DMS53 treated with DMSO at 0.1 percent for 48 hours (cell line): ENCODE data around the gene HSF2BP.
"Not testable (repeated sequence)": the region's sequence is repeated elsewhere in the genome, so short reads cannot be mapped to it uniquely, and the experiment has no call there.

Experiments
- DNase-seq: peaks from one replicate; lab custom pipeline; 2025; ENCODE audit not compliant: unreplicated experiment; lab: John Stamatoyannopoulos, UW

The HSF2BP gene

DNA sequence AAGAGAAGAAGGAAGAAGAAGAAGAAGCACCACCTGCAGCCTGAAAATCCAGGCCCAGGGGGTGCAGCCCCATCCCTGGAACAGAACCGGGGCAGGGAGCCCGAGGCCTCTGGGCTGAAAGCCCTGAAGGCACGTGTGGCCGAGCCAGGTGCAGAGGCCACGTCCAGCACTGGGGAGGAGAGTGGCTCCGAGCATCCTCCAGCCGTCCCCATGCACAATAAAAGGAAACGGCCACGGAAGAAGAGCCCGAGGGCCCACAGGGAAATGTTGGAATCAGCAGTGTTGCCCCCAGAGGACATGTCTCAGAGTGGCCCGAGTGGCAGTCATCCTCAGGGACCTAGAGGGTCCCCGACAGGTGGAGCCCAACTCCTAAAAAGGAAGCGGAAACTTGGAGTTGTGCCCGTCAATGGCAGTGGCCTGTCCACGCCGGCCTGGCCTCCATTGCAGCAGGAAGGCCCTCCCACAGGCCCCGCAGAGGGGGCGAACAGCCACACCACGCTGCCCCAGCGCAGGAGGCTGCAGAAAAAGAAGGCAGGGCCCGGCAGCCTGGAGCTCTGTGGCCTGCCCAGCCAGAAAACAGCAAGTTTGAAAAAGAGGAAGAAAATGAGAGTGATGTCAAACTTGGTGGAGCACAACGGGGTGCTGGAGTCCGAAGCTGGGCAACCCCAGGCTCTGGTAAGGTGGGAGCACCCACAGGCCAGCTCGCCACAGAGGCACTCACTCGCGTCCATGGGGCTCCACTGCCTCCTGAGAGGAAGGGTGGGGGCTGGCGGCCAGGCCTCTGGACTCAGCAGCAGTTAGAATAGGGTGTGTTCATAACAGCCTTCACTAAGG, 28.5 kb upstream of the HSF2BP start:
- no peak for DNase-seq

DNA sequence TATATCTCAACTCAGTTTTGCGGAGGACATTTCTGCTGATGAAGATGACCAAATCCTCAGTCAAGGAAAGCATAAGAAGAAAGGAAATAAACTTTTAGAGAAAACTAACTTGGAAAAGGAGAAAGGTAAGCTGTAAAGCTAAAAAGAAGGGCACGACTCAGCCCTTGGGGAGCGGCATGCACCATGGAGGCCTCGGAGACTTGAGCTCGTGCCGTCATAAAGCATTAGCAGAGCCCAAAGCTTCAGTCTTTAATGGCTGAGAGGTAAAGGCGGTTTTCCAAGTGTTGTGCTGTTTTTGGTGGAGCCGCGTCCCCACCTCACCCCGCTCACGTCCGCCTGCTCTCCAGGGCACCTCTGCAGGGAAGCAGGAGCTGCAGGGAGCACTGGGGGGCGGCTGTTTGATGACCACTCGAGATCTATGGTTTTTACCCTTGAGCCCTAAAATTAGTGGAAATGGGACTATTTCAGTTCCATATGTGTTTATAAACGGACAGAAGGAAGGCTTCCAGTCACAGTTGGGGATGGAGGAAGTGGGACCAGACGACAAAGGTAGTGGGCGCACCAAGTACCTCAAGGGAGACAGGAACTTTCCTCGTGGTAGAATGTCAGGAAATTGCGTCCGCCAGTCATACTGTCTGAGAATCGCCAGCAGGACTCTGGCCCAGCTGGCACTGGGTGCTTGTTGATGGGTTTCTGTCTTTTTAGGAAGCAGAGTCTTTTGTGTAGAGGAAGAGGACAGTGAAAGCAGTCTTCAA, 27.7 kb upstream of the HSF2BP start:
- no peak for DNase-seq

DNA sequence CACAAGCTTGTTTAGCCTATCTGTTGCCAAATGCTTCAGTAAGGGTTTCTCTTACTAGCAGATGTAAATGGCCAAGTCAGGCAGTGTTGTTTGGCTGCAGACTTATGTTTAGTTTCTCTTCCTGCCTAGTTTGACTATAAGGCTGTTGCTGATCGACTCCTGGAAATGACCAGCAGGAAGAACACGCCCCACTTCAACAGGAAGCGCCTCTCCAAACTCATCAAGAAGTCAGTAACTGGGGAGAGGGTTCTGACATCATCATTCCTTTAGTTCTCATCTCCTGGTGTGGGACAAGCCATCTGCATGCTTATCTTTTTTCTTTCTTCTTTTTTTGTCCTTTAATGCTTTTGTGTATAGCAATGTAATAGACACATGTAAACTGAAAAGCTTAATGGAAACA, 25.1 kb upstream of the HSF2BP start:
- DNase-seq = no peak

DNA sequence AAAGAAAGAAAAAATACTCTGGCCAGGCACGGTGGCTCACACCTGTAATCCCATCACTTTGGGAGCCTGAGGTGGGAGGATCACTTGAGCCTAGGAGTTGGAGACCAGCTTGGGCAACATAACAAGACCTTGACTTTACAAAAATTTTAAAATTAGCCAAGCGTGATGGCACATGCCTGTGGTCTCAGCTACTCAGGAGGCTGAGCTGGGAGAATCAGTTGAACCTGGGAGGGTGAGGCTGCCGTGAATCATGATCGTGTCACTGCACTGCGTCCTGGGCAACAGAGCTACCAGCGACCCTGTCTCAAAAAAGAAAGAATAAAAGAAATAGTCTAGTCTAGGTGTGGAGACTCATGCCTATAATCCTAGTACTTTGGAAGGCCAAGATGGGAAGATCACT, 22.4 kb upstream of the HSF2BP start:
- DNase-seq = no peak

DNA sequence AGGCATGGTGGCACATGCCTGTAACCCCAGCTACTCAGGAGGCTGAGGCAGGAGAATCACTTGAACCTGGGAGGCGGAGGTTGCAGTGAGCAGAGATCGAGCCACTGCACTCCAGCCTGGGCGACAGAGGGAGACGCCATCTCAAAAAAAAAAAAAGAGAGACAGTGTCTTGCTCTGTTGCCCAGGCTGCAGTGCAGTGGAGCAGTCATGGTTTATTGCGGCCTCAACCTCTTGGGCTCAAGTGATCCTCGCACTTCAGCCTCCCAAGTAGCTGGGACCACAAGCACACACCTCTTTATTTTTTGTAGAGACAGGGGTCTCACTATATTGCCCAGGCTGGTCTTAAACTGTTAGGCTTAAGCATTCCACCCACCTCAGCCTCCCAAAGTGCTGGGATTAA, 21.1 kb upstream of the HSF2BP start:
- DNase-seq = not testable (repeated sequence)

DNA sequence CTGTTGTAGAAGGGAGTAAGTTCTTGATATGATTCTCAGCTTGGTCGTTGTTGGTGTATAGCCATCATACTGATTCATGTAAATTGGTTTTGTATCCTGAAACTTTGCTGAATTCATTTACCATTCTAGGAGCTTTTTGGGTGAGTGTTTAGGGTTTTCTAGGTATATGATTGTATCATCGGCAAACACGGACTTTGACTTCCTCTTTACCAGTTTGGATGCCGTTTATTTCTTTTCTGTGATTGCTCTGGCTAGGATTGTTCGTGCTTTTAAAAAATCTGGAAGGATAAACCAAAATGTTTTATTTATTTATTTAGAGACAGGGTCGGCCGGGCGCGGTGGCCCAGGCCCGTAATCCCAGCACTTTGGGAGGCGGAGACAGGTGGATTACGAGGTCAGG, 20.7 kb upstream of the HSF2BP start:
- no peak for DNase-seq

DNA sequence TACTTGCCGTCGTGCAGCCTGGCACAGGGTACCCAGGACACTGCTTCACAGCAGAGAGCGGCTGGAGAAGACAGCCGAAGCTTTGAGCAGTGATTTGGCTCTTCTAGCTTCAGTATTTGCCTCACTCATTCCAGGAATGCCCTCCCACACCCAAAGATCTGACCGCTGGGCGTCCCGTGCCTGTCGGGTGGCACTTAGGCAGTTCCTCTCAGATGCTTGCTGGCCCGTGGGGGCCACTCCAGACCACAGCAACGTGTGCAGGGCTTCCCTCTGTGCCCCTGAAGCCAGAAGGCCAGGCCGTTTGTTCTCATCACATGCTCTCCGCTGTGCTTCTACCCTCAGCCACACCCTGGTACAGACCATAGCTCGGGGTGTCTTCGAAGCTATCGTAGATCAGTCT, 17.1 kb upstream of the HSF2BP start:
- DNase-seq = no peak

DNA sequence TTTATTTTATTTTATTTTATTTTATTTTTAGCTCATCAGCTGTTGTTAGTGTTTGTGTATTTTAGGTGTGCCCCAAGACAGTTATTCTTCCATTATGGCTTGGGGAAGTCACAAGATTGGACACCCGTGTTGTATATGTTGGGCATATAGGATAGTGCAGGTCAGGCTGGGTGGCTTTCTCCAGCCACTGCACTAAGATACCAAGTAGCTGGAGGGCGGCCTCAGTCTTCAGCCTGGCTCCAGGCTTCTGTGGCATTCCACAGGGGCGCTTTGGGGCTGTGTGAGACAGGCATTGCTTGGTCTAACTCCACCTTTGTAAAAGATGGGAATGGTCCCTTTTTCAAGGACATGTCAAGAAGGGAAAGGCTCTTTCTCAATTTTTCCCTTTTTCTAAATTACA, 16.6 kb upstream of the HSF2BP start:
- no peak for DNase-seq

DNA sequence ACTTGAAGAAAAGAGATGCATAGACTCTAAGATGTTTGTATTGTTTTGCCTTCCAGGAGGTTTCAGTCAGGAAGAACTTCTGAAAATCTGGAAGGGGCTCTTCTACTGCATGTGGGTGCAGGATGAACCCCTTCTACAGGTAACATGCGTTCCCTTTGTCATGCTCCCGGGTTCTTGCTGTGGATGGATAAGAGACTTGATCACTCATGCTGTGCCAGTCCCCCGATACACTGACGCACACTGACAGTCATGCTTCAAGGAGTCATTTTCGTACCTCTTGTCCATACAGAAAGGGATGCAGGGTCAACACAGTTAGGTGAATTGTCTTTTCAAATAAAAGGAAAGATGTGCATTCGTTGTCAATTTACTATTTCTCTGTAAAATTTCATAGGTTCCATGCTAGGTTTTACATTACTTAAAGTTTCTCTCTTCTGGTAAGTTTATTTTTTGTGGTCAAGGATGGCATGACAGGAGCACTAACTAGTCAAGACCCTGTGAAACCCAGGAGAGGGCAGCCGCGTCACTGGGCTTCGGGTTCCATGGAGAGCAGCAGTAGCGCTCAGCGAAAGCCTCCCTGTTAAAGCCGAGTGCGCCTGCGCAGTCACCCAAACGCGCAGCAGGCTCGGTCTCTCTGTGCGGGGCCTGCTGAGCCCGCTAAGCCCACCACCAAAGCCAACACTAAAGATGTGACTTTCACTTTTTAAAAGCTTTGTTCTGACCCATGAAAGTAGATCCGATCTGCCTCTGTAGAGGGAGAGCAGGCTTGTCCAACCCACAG, 10.7 kb upstream of the HSF2BP start:
- DNase-seq = no peak

DNA sequence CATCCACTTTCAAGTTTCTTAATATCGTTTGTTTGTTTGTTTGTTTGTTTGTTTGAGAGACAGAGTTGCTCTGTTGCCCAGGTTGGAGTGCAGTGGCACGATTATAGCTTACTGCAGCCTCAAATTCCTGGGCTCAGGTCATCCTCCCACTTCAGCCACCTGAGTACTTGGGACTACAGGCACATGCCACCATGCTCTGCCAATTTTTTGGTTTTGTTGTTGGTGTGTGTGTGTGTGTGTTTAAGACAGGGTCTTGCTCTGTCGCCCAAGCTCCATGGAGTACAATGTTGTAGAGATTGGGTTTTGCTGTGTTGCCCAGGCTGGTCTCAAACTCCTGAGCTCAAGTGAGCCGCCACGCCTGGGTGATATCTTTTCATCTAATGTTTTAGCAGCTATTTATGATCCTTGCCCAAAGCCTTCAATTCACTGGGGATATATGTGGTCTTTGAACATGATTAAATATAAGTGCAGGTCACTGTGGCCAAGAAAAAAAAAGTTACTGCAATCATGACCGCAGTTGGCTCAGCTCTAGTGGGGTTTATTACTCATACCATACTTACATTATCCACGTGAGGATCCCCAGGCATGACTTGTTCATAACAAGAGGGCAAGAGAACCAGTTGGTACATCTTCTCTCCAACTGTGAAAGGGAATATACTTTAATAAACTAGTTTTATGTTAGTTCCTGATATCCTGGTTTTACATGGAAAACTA, 8.1 kb upstream of the HSF2BP start:
- DNase-seq = no peak

DNA sequence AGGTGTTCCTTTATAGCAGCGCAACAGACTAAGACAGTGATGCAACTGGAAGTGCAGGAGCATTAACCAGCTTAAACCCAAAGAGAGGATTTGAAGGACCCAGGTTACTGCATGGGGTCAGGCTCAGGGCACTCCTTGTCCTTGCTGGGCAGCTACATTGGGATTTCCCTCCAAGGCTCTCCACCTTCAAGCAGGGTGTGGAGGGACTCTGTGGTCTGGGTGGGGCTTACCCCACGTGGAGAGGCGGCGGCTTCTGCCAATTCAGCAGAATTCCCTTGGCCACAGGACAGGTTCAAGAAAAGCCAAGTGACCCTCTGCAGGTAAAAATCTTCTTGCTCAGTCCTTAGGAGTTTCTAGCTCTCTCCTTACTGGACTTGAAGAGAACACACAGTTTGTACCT, 6.6 kb upstream of the HSF2BP start:
- DNase-seq = no peak

DNA sequence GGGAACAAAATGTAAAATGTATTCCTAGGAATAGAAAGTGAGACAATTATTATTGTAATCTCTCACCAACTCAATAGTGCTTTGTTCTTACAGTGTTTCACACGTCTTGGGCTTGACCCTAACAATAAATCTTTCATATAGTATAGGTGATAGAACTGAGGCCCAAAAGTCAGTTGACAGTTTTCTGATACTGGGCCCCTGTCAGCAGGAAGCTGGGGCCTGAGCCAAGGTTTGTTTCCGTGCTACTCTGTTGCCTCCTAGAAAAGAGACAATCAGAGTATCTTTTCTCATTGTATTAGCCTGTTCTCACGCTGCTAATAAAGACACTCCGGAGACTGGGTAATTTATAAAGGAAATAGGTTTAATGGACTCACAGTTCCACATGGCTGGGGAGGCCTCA, 5.1 kb upstream of the HSF2BP start:
- no peak for DNase-seq

DNA sequence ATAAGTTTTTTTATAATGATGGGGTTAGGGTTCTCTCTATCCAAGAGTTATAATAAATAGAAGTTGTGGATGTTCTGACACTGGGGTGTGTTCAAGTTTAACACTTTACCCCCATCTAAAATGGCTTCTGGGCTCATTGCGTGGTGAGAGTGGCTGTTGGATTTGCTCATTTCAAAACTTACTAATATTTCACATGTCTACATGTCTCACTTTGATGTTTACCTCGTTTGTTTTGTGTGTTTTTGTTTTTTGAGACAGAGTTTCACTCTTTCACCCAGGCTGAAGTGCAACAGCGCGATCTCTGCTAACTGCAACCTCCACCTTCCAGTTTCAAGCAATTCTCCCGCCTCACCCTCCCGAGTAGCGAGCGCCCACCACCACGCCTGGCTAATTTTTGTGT, 3.7 kb upstream of the HSF2BP start:
- DNase-seq = no peak

DNA sequence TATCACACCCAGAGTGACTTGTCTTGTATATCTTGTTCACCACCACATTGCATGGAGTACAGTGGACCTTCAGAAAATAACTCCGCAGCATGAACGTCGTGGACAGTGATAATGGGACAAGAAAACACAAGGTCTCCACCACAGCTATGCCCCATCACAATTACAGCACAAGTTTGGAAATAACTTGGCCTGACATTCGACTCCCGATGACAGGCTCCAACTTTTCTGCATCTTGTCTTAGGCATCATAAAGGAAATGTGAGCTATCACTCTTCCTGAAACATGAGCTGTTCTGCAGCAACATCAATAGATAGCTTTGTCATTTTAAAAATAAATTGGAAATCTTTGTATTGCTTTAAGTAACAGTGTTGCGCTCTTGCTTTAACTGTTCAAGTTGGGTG, 3.0 kb upstream of the HSF2BP start:
- DNase-seq = no peak

DNA sequence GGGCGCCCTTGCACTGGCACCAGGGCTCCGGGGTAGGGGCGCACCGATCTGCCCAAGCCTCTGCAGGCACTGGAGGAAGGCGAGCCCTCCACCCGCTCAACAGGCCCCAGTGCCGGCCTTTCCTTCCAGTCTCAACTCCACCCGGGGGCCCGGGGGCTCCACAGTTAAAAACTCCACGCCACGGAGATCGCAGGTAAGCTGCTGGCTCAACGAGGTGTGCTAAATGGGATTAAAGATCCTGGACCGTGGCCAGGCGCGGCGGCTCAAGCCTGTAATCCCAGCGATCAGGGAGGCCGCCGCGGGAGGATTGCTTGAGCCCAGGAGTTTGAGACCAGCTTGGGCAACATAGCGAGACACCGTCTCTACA, 536 bp downstream of the HSF2BP start:
- DNase-seq = no peak

DNA sequence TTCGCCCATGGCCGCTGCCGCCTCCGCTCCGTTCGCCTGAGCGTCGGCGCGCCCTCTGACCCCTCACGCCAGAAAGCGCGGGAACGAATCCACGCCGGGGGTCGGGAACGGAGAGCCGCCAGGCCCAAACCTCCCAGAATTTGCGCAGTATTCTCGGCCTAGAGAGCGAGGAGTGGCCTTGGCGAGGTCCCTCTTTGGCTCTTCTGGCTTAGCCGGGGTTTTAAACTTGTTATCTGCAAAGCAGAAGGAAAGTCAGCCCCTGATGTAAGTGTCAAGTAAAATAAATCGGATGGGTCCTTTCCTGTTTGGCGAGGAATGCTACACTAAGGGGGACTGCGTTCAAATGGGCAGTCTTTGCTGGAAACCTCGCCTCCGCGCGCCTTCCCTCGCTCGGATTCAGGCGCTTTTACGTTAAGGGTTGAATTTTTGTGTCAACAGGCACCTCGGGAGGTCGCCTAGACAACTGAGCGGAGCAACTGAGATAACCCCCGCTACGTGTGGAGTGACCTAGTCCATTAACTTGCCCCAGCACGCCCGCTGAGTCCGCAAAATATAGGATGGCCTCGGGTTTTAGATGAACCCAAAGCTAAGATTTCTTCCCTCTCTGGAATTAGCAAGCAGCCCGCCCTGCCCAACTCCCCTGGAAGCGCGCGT, 1.1 kb downstream of the HSF2BP start:
- no peak for DNase-seq

DNA sequence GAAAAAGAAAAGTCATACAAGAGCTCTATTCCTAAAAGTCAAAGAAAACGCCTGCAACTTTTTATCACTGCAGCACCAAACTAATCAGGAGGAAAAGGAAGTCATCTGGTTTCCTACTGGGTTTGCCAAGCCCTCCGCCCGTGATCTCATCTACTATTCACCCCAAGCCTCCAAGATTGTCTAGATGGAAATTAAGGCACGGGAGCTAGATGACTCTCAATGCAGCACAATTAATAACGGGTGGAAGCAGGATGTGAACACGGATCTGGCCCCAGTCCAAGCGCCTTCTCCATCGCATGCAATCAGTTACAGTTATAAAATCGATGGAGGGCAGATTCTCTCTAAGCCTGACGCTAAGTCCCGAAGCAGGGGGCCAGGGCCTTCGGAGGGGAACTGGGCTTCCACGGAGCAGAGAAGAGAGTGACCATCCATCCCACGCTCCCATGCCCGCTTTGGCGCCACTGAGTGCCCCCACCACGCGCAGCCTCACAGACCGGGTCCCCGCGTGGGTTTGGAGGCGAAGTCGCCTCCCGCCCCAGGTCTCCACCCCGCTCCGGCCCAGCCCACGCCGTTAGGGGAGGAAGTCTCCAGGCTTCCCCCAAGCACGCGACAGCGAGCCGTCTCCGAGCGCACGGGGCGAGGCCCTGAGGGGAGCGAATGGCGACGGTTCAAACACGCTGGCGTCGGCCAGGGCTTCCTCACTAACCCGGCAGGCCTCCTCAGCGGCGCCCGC, 1.8 kb downstream of the HSF2BP start:
- no peak for DNase-seq

DNA sequence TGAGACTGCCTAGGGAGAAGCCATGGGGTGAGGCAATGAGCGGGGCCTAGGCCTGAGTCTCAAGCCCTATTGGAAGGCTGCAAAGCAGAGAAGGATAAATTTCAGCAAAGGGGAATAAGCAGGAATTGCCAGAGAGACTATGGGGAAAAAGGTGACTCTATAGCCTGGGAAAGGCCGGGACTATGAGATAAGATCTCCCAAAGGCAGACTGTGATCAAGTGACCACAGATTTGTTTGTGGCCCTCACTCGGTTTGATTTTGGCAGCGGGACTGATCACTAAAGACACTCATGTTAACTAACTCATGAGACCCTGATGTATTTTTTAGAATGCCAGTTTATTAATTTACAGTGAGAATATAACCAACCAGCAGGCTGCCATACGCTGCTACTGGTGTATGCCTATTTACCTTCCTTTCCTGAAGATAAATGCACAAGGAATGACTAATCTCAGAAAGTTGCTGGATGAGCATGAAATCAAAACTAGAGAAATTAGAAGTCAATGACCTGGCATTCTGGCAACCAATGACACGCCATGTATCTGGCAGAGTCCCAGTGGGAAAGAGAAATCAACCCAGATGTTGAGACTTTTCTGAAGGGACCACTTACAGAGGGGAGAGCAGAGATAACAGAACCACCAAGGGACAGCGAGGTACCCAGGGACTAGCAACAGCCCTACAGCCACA, 4.3 kb downstream of the HSF2BP start:
- no peak for DNase-seq

DNA sequence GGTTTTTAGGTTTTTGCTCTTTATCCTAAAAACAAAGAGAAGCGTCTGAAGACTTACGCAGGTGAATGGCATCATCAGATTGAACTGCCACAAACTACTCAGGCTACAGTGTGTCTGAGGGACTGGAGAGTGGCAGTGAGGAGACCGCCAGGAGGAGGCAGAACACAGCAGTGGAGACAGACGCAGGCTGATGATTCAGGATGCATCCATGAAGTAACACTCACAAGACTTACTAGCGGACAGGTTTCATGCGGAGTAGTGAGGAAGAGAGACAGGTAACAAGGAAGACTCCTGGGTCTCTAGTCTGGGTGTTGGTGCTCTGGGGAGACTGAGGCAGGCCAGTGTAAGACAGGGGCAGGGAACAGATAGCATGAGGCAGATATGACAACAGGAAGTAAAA, 5.7 kb downstream of the HSF2BP start:
- DNase-seq = no peak

DNA sequence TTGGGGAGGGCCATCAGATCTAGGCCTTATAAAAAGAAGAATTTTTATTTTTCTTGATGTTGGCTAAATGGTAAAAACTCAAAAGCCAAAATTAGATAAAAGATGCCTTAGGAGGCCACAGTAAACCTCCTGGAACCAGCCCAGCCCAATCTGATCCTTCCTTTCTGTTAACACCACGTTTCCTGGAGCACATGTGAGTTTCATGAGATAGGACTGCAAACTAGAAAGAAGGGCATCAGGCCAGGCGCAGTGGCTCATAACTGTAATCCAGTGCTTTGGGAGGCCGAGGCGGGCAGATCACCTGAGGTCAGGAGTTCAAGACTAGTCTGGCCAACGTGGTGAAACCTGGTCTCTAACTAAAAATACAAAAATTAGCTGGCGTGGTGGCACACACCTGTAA, 6.7 kb downstream of the HSF2BP start:
- no peak for DNase-seq
